H1 (cell line): Measurements from ENCODE around the gene LDLRAD1. TPM values are rescaled to one million over a fixed set of nuclear protein-coding genes. Genes with fewer than 3 reads are reported as not detected.

ENCODE experiments used
- CTCF ChIA-PET: fragments of 300-600 bp; sonication (Branson Sonifier 250); formaldehyde crosslinking; loops from one replicate; lab custom pipeline; 2021; ENCODE audit not compliant: partially characterized antibody; lab: Charles Lee
- POLR2A ChIA-PET: fragments of 300-600 bp; sonication (Branson Sonifier 250); formaldehyde crosslinking; loops from one replicate; lab custom pipeline; 2021; ENCODE audit warnings: inconsistent platforms; ENCODE audit not compliant: partially characterized antibody; lab: Charles Lee
- DNase-seq, 2 experiments: peaks; one replicate each; pipeline versions ENCODE4 v3.0.0 to v3.0.0-alpha.2; 2010 to 2022; ENCODE audit warnings: low spot score in 2 of 2, low read depth in 1 of 2, mixed read lengths in 1 of 2
- FAIRE-seq: peaks from 2 replicates; lab custom pipeline; 2011; peaks lifted over from hg19 to GRCh38; lab: Jason Lieb, UNC
- H2AFZ ChIP-seq: 2 replicates; pipeline ENCODE4 v1.8.1; 2012; ENCODE audit warnings: low read length, inconsistent platforms
- H2AK5ac ChIP-seq: 2 replicates; pipeline ENCODE4 v1.6.1; 2013; ENCODE audit warnings: low read depth, low read length
- H2BK120ac ChIP-seq: replicated peaks from 2 replicates; pipeline ENCODE3; 2013; ENCODE audit warnings: low read depth, low read length, inconsistent platforms
- H2BK12ac ChIP-seq: 2 replicates; pipeline ENCODE4 v1.6.1; 2013; ENCODE audit warnings: low read depth, low read length
- H2BK15ac ChIP-seq: 2 replicates; pipeline ENCODE4 v1.6.1; 2013; ENCODE audit warnings: low read length
- H2BK20ac ChIP-seq: 2 replicates; pipeline ENCODE4 v1.6.1; 2013; ENCODE audit warnings: low read length
- H2BK5ac ChIP-seq: 2 replicates; pipeline ENCODE4 v1.6.1; 2013; ENCODE audit warnings: low read depth, low read length
- H3K14ac ChIP-seq: 2 replicates; pipeline ENCODE4 v1.6.1; 2013; ENCODE audit warnings: inconsistent platforms; ENCODE audit not compliant: insufficient read length
- H3K18ac ChIP-seq: 2 replicates; pipeline ENCODE4 v1.6.1; 2013; ENCODE audit warnings: low read length; ENCODE audit errors: extremely low read depth
- H3K23ac ChIP-seq: 2 replicates; pipeline ENCODE4 v1.6.1; 2013; ENCODE audit warnings: inconsistent platforms; ENCODE audit not compliant: insufficient read length
- H3K23me2 ChIP-seq: 2 replicates; pipeline ENCODE4 v1.6.1; 2013; ENCODE audit warnings: low read depth, low read length
- H3K27ac ChIP-seq: 2 replicates; pipeline ENCODE4 v1.6.1; 2011; ENCODE audit warnings: low read depth, low read length, inconsistent platforms
- H3K27me3 ChIP-seq, 4 experiments: replicated peaks in 1 of 4; 1 replicate in 1 of 4; 2 replicates in 3 of 4; pipeline versions ENCODE4 v1.6.1 to v1.8.1; 2011 to 2013; ENCODE audit warnings: low read length in 3 of 4, mild to moderate bottlenecking in 3 of 4, inconsistent platforms in 2 of 4, mixed read lengths in 2 of 4, moderate library complexity in 1 of 4; ENCODE audit not compliant: control insufficient read depth in 3 of 4, insufficient read depth in 3 of 4; ENCODE audit errors: extremely low read depth in 1 of 4
- H3K36me3 ChIP-seq, 4 experiments: 2 replicates each; pipeline versions ENCODE4 v1.6.1 to v1.8.1; 2011 to 2013; ENCODE audit warnings: mild to moderate bottlenecking in 4 of 4, low read length in 3 of 4, moderate library complexity in 2 of 4, control low read depth in 1 of 4, inconsistent platforms in 1 of 4; ENCODE audit not compliant: insufficient read depth in 4 of 4, control insufficient read depth in 2 of 4
- H3K4ac ChIP-seq: replicated peaks from 2 replicates; pipeline ENCODE3; 2013; ENCODE audit warnings: low read length, low read depth, mixed read lengths, inconsistent platforms; ENCODE audit not compliant: insufficient read length
- H3K4me1 ChIP-seq, 4 experiments: replicated peaks in 1 of 4; 1 replicate in 1 of 4; 2 replicates in 3 of 4; pipeline versions ENCODE4 v1.6.1 to v1.8.1; 2011 to 2013; ENCODE audit warnings: low read length in 3 of 4, inconsistent platforms in 2 of 4, mixed read lengths in 1 of 4; ENCODE audit not compliant: insufficient read depth in 4 of 4, control insufficient read depth in 3 of 4
- H3K4me2 ChIP-seq, 2 experiments: 2 replicates each; pipeline versions ENCODE4 v1.6.1 to v1.8.1; 2011 to 2013; ENCODE audit warnings: low read depth in 2 of 2, low read length in 2 of 2, control low read depth in 1 of 2, inconsistent platforms in 1 of 2, mild to moderate bottlenecking in 1 of 2; ENCODE audit not compliant: insufficient read depth in 1 of 2
- H3K4me3 ChIP-seq, 4 experiments: fragments of 200-600, 300-600 bp in 1 of 4; sonication (generic), shearing (Covaris generic), sonication (Bioruptor Twin) in 1 of 4; 2 replicates each; pipeline versions ENCODE4 v1.5.1 to v1.8.1; 2011 to 2016; ENCODE audit warnings: low read length in 4 of 4, low read depth in 3 of 4, control low read depth in 2 of 4, inconsistent platforms in 2 of 4, mild to moderate bottlenecking in 2 of 4, mixed read lengths in 1 of 4, moderate library complexity in 1 of 4; ENCODE audit not compliant: insufficient read depth in 2 of 4; ENCODE audit errors: extremely low read depth in 1 of 4
- H3K56ac ChIP-seq: replicated peaks from 2 replicates; pipeline ENCODE3; 2013; ENCODE audit warnings: low read depth, mild to moderate bottlenecking, mixed read lengths, low read length, inconsistent platforms; ENCODE audit not compliant: insufficient read length
- H3K79me1 ChIP-seq: 2 replicates; pipeline ENCODE4 v1.6.1; 2013; ENCODE audit warnings: low read depth, low read length, control low read depth
- H3K79me2 ChIP-seq, 2 experiments: 2 replicates each; pipeline versions ENCODE4 v1.6.1 to v1.8.1; 2012 to 2013; ENCODE audit warnings: low read length in 2 of 2, mild to moderate bottlenecking in 2 of 2, inconsistent platforms in 1 of 2; ENCODE audit not compliant: insufficient read depth in 2 of 2, control insufficient read depth in 1 of 2
- H3K9ac ChIP-seq, 4 experiments: replicated peaks in 1 of 4; 1 replicate in 1 of 4; 2 replicates in 3 of 4; pipeline versions ENCODE4 v1.6.1 to v1.8.1; 2011 to 2013; ENCODE audit warnings: low read depth in 3 of 4, low read length in 3 of 4, control low read depth in 2 of 4, mild to moderate bottlenecking in 2 of 4, moderate library complexity in 2 of 4, inconsistent platforms in 1 of 4; ENCODE audit errors: extremely low read depth in 1 of 4
- H3K9me3 ChIP-seq, 2 experiments: 2 replicates each; pipeline versions ENCODE4 v1.6.1 to v1.8.1; 2012 to 2013; ENCODE audit warnings: mild to moderate bottlenecking in 2 of 2, moderate library complexity in 2 of 2, control low read depth in 1 of 2, inconsistent platforms in 1 of 2, low read depth in 1 of 2, low read length in 1 of 2, mixed read lengths in 1 of 2; ENCODE audit not compliant: insufficient read depth in 2 of 2
- H4K20me1 ChIP-seq, 2 experiments: replicated peaks in 1 of 2; 2 replicates each; pipeline versions ENCODE3 to v1.8.1; 2011 to 2013; ENCODE audit warnings: inconsistent platforms in 2 of 2, low read length in 2 of 2, mild to moderate bottlenecking in 1 of 2; ENCODE audit not compliant: insufficient read depth in 2 of 2, control insufficient read depth in 1 of 2
- H4K5ac ChIP-seq: 2 replicates; pipeline ENCODE4 v1.6.1; 2013; ENCODE audit warnings: low read length, low read depth, mixed read lengths, inconsistent platforms; ENCODE audit not compliant: insufficient read length
- H4K8ac ChIP-seq: 2 replicates; pipeline ENCODE4 v1.8.0; 2013; ENCODE audit warnings: mild to moderate bottlenecking, moderate library complexity, low read length, inconsistent platforms; ENCODE audit not compliant: insufficient read depth; ENCODE audit errors: extremely low read depth
- H4K91ac ChIP-seq: replicated peaks from 2 replicates; pipeline ENCODE3; 2013; ENCODE audit warnings: low read length, mixed read lengths, inconsistent platforms; ENCODE audit not compliant: insufficient read length
- ASH2L ChIP-seq: fragments of 200-600, 300-600 bp; sonication (generic); IDR thresholded peaks from one replicate; pipeline ENCODE4 v1.7.1; 2017; ENCODE audit warnings: low read length
- BACH1 ChIP-seq: IDR thresholded peaks from 2 replicates; pipeline ENCODE4 v1.6.1; 2012; ENCODE audit warnings: low read length, improper control_type of control experiment
- CEBPB ChIP-seq: IDR thresholded peaks from 2 replicates; pipeline ENCODE4 v1.6.1; 2012; ENCODE audit warnings: low read depth, low read length
- EGR1 ChIP-seq: IDR thresholded peaks from 2 replicates; pipeline ENCODE4 v1.6.1; 2011; ENCODE audit warnings: low read depth, low read length, borderline replicate concordance
- EZH2 ChIP-seq: fragments of 200-600 bp; sonication (generic); IDR thresholded peaks from 2 replicates; pipeline ENCODE4 v1.7.1; 2012; ENCODE audit warnings: low read depth, mild to moderate bottlenecking, moderate library complexity, low read length, inconsistent platforms; ENCODE audit not compliant: severe bottlenecking
- GABPA ChIP-seq: IDR thresholded peaks from 2 replicates; pipeline ENCODE4 v1.6.1; 2011; ENCODE audit warnings: mild to moderate bottlenecking, low read length, moderate library complexity, borderline replicate concordance; ENCODE audit not compliant: insufficient read depth
- KDM5A ChIP-seq: fragments of 200-600 bp; IDR thresholded peaks from 2 replicates; pipeline ENCODE4 v1.7.1; 2012; ENCODE audit warnings: mild to moderate bottlenecking, low read length, inconsistent platforms, mixed read lengths
- PHF8 ChIP-seq: fragments of 200-600 bp; sonication (generic); conservative IDR thresholded peaks from 2 replicates; pipeline ENCODE4 v1.7.1; 2012; ENCODE audit warnings: low read depth, mild to moderate bottlenecking, inconsistent platforms, low read length, moderate library complexity
- POLR2AphosphoS5 ChIP-seq: IDR thresholded peaks from 2 replicates; pipeline ENCODE4 v1.6.1; 2011; ENCODE audit warnings: low read depth, low read length
- TCF12 ChIP-seq: IDR thresholded peaks from 2 replicates; pipeline ENCODE4 v1.6.1; 2011; ENCODE audit warnings: low read depth, mild to moderate bottlenecking, low read length
- TEAD4 ChIP-seq: IDR thresholded peaks from 2 replicates; pipeline ENCODE4 v1.6.1; 2012; ENCODE audit warnings: low read depth, low read length, inconsistent platforms, mixed read lengths
- ZNF274 ChIP-seq: IDR thresholded peaks from 2 replicates; pipeline ENCODE4 v1.7.0; 2012; ENCODE audit warnings: low read length, borderline replicate concordance; ENCODE audit errors: extremely low read depth
- WGBS, 2 experiments: shearing (Covaris generic) in 1 of 2; methylation state at CpG; one replicate each; pipeline versions ENCODE4 v1.1.6 to v1.1.7; 2013 to 2015; ENCODE audit warnings: low lambda C conversion rate in 2 of 2, mixed read lengths in 2 of 2, inconsistent platforms in 1 of 2, low coverage in 1 of 2, missing lambda C conversion rate in 1 of 2; ENCODE audit not compliant: insufficient replicate concordance in 2 of 2, insufficient coverage in 1 of 2, insufficient read length in 1 of 2; ENCODE audit errors: extremely low coverage in 1 of 2, missing lambda C conversion rate in 1 of 2; 5-methylcytosine and 5-hydroxymethylcytosine counted together
- polyA plus RNA-seq, 7 experiments: library from polyadenylated mRNA; depleted of rRNA in 3 of 7; stranded (reverse) in 5 of 7; unstranded in 2 of 7; fragments of >200 nt in 5 of 7; fragments of 200-250 nt in 2 of 7; gene quantifications; 1 replicate in 5 of 7; 2 replicates in 1 of 7; 4 replicates in 1 of 7; pipeline versions ENCODE4 v1.2.1 to v1.2.3, GENCODE V29; 2011 to 2013; ENCODE audit warnings: missing spikeins in 2 of 7, mixed read lengths in 2 of 7
- total RNA-seq: library from RNA; stranded (reverse); fragmentation: NEBNext Ultra II Directional; extraction: Animal tissue kit (Norgen Biotek cat#: 25700); gene quantifications from 2 replicates; pipeline ENCODE4 v1.2.1, GENCODE V29; 2021

Gene LDLRAD1
- total and polyA plus RNA-seq, 2 of the 8 experiments (the other 6 are each of a cell fraction or from before 2014, with no cell fraction given): not detected

DNA sequence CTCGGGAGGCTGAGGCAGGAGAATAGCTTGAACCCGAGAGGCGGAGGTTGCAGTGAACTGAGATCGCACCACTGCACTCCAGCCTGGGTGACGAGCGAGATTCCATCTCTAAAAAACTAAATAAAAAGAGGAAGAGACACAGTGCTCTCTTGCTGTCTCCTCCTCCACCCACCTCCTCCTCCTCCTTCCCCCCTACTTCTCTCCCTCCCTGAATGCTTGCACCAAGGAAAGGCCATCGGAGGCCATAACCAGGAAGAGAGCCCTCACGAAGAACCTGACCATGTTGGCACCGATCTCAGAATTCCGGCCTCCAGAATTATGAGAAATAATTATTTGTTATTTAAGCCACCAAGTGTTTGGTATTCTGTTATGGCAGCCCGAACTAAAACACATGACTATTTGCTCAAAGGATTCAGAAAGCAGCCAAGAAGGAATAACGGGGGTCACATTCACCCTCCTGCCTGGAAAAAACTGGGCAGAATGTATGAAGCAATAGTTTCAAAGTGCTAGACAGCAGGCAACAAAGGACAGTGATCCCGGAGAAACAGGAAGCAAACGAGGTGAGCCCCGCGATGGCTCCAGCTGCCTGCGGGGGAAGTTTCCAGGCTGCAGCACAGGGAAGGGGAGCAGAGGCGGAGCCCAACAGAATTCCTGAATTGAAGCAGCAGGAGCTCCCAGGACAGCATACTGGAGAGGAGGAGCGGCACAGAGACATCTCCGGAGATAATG, 35.8 kb downstream of the LDLRAD1 start:
- DNase-seq: peak; percentile 54 to 76
- no peaks in the 10 kb centered on the region for H3K9me3 ChIP-seq
- TF ChIP-seq TCF12 (0 out of 2 replicates have a peak, but pooled peaks have one; percentile 26), TEAD4 (peak; percentile 57; the same call in 1 of the 2 replicates), POLR2AphosphoS5 (peak; percentile 67), GABPA (peak; percentile 76; the same call in 1 of the 2 replicates), KDM5A (no peak), EZH2 (no peak), CEBPB (peak; percentile 77), ZNF274 (no peak), EGR1 (no peak), PHF8 (0 out of 2 replicates have a peak, but pooled peaks have one; percentile 22), ASH2L (peak; percentile 57), BACH1 (no peak)

More for the DNA sequence above, 35.8 kb downstream of the LDLRAD1 start:
- H3K9ac ChIP-seq: peak overlapping the region in 1 of 4 experiments; percentile 70; a peak in 2 of 7 replicates
- no peak overlapping the region for H3K14ac ChIP-seq
- H3K56ac ChIP-seq: no peak overlapping the region
- H4K20me1 ChIP-seq: no peaks in the 10 kb centered on the region
- 0 out of 2 replicates have a peak overlapping the region, but pooled peaks have one; percentile 48 for H2BK20ac ChIP-seq
- peak overlapping the region; percentile 84; the same call in 1 of the 2 replicates for H2BK12ac ChIP-seq
- no peak overlapping the region for H4K8ac ChIP-seq
- no peak overlapping the region for H3K23ac ChIP-seq
- no peaks in the 10 kb centered on the region for H3K36me3 ChIP-seq
- H4K91ac ChIP-seq: peak overlapping the region; percentile 12
- WGBS, 2 experiments: 45% methylated on average over 18 of the region's 20 CpGs; no CpG with 5 or more reads in 1 of the 2 experiments
- no peak overlapping the region for H3K27ac ChIP-seq
- H3K4ac ChIP-seq: no peak overlapping the region
- H2BK5ac ChIP-seq: no peak overlapping the region
- H2BK15ac ChIP-seq: no peak overlapping the region
- no peaks in the 10 kb centered on the region for H3K79me1 ChIP-seq
- H2AFZ ChIP-seq: peak overlapping the region; percentile 98
- peaks cover 2% of the 10 kb centered on the region; the same call in 1 of the 2 replicates for H3K23me2 ChIP-seq
- H4K5ac ChIP-seq: no peak overlapping the region
- POLR2A ChIA-PET: interaction anchor here (0.8 to 1.2 kb wide), 6 partner anchors 10 to 139 kb away, joined by 3 to 4 read pairs (median 3); partner anchors contain the start of gene TMEM59
- H3K27me3 ChIP-seq: peaks cover 0 to 2% (median 0%) of the 10 kb centered on the region in 4 experiments; a peak in 1 of 7 replicates
- CTCF ChIA-PET: interaction anchor here (0.7 to 1.6 kb wide), 5 partner anchors 10 to 123 kb away, joined by 3 to 5 read pairs (median 4); no protein-coding TSS in a partner anchor
- H2AK5ac ChIP-seq: no peak overlapping the region
- peak overlapping the region in 2 of 4 experiments; percentile 29 to 51; a peak in 5 of 8 replicates for H3K4me3 ChIP-seq
- H2BK120ac ChIP-seq: peak overlapping the region; percentile 41
- H3K18ac ChIP-seq: peak overlapping the region; percentile 78
- peak; percentile 87 for FAIRE-seq
- H3K4me1 ChIP-seq: peaks cover 0 to 5% (median 0%) of the 10 kb centered on the region in 4 experiments; a peak in 2 of 7 replicates
- H3K79me2 ChIP-seq: no peaks in the 10 kb centered on the region
- peak overlapping the region; percentile 63 to 65 for H3K4me2 ChIP-seq
